ENCODE results near the gene RAB30.

The RAB30 gene

GRCh38 chr11:82937554-82937953 lies 134.1 kb downstream of the RAB30 start:
- DNase-seq = no peak

- DNase-seq = no peak
Measured at GRCh38 chr11:82936261-82936660, 135.4 kb downstream of the RAB30 start.

DNA sequence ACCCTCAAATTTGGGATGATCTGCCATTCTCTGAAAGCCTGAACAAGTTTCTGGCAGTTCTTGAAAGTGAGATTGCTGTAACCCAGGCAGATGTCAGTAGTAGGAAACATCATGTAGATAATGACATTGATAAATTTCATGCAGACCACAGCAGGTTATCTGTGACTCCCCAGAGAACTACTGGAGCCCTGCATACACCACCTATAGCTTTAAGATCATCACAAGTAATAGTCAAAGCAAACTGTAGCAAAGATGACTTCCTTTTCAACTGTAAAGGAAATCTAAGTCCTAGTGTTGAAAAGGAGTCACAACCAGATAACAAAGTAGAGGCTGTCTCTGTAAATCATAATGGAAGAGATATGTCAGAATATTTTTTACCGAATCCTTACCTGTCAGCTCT lies 139.1 kb downstream of the RAB30 start:
- DNase-seq = no peak

GRCh38 chr11:82930734-82931133 lies 141.0 kb downstream of the RAB30 start:
- no peak for DNase-seq

DNA sequence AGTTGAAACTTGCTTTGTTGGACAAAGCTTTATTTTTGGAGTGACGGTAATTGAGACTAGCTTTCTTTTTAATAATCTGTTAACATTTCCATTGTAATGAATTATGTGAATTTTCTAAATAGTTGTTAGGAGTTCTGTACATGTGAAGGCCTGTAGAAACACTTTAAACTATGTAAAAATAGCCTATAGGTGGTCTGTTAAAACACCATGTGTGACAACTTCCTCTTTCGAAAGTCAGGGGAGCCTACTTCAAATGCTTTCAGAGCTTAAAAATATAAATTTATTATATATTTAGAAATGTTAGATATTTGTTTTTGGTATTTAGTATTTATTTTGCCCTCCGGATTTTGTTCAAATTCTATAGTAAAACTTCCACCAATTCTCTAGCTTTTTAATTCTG lies 141.5 kb downstream of the RAB30 start:
- no peak for DNase-seq

DNA sequence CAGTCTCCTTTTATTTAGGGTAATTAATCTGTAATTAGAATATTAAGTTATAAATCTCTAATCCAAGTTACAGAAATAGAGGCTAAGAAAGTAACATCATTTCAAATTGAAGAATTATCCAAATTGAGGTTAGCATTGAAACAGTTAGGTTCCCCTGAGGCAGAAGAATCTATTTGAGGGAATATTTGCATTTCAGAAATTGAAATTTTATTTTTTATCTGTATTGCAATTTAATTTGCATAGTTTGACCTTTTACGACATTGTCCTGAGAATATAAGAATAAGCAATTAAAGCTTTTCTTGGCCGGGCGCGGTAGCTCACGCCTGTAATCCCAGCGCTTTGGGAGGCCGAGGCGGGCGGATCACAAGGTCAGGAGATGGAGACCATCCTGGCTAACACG lies 142.6 kb downstream of the RAB30 start:
- DNase-seq = no peak

DNA sequence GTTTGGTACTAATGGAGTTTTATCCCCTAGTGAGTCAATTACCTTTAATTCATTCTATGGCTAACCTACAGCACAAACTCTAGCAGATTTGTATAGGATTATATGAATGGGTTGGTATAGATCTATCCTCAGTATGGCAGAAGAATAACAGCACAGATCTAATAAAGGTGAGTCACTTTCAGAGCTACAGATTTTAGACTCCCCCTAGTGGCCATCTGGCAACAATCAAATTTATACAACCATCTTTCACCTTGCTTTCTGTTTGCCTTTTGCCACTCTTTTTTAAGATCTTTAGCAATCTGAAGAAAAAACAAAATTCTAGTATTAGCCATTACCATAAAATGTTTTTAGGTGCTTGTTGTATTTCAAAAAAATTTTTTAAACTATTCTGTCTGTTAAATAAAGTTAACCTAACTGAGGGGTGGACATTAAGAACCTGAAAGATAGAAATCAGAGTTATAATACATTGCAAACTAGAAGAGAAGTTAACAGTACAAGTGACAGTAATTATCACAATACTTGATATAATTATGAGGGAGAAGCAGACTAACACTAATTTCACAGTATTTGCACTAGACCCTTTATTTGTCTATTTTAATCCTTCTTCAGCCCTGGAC lies 144.3 kb downstream of the RAB30 start:
- peak; percentile 65 for DNase-seq

GRCh38 chr11:82924522-82925224 lies 147.0 kb downstream of the RAB30 start:
- no peak for DNase-seq

Measured in EL (cell line).